HCT116 (cell line): ENCODE results near the gene AEBP2. TPM values are rescaled to one million over a fixed set of nuclear protein-coding genes. Genes with fewer than 3 reads are reported as not detected.

Experiments used
- ATAC-seq: fragments of 200-7000 bp; cut with Tn5 transposase; 2 replicates; pipeline ENCODE4 v1.9.1; 2020; ENCODE audit warnings: mild to moderate bottlenecking, moderate library complexity
- BruUV-seq: library from RNA; stranded (reverse); fragments of 400-500 nt; replicated peaks from 2 replicates; lab custom pipeline; 2021; lab: Mats Ljungman, UMichigan
- CTCF ChIA-PET: fragments of 300-600 bp; sonication (Branson Sonifier 250); formaldehyde crosslinking; loops from one replicate; lab custom pipeline; 2021; ENCODE audit warnings: antibody characterized with exemption; lab: Charles Lee
- POLR2A ChIA-PET: fragments of 300-600, 350-600 bp; sonication (Branson Sonifier 250); formaldehyde crosslinking; loops from one replicate; lab custom pipeline; 2021; ENCODE audit warnings: antibody characterized with exemption; lab: Charles Lee
- RAD21 ChIA-PET, 2 experiments: fragments of 300-600 bp; sonication (Branson Sonifier 250); formaldehyde crosslinking; loops; one replicate each; lab custom pipeline; 2023; ENCODE audit warnings: low total read pairs in 2 of 2; ENCODE audit not compliant: uncharacterized antibody in 2 of 2, unreplicated experiment in 2 of 2, low non-redundant PET in 1 of 2; lab: Charles Lee
- DNase-seq: peaks from one replicate; pipeline ENCODE4 v3.0.0-alpha.2; 2010; ENCODE audit warnings: low read depth, low spot score
- H2AFZ ChIP-seq: fragments of 200-600 bp; shearing (Covaris generic), sonication (generic); 2 replicates; pipeline ENCODE4 v1.6.1; 2017; ENCODE audit warnings: low read depth, mixed run types, mixed read lengths, antibody characterized with exemption, low read length; ENCODE audit not compliant: poor library complexity, severe bottlenecking
- H3K27ac ChIP-seq: 2 replicates; pipeline ENCODE4 v1.5.1; 2012; ENCODE audit warnings: low read depth, low read length
- H3K27me3 ChIP-seq: fragments of 200-600 bp; sonication (generic); 2 replicates; pipeline ENCODE4 v1.6.1; 2016; ENCODE audit warnings: mixed run types, low read length, mixed read lengths; ENCODE audit not compliant: insufficient read depth
- H3K36me3 ChIP-seq, 2 experiments: fragments of 200-500 bp in 1 of 2; fragments of 200-600 bp in 1 of 2; sonication (Bioruptor generic) in 1 of 2; sonication (generic) in 1 of 2; 2 replicates each; pipeline versions ENCODE4 v1.5.1 to v1.6.1; 2014 to 2016; ENCODE audit warnings: low read length in 2 of 2, inconsistent platforms in 1 of 2, mixed read lengths in 1 of 2, mixed run types in 1 of 2; ENCODE audit not compliant: insufficient read depth in 2 of 2, control insufficient read depth in 1 of 2
- H3K4me1 ChIP-seq, 2 experiments: fragments of 200-600 bp in 1 of 2; sonication (generic) in 1 of 2; 2 replicates each; pipeline versions ENCODE4 v1.5.1 to v1.6.1; 2012 to 2017; ENCODE audit warnings: low read length in 2 of 2, inconsistent platforms in 1 of 2, mild to moderate bottlenecking in 1 of 2, mixed read lengths in 1 of 2, mixed run types in 1 of 2, moderate library complexity in 1 of 2; ENCODE audit not compliant: insufficient read depth in 2 of 2, control insufficient read depth in 1 of 2
- H3K4me2 ChIP-seq: fragments of 200-600 bp; sonication (generic); 2 replicates; pipeline ENCODE4 v1.6.1; 2017; ENCODE audit warnings: mixed run types, low read length, mixed read lengths
- H3K4me3 ChIP-seq, 2 experiments: fragments of 200-600 bp in 1 of 2; sonication (generic) in 1 of 2; replicated peaks in 1 of 2; 2 replicates each; pipeline ENCODE4 v1.5.1; 2011 to 2016; ENCODE audit warnings: low read length in 2 of 2, control low read depth in 1 of 2, low read depth in 1 of 2, mild to moderate bottlenecking in 1 of 2, mixed read lengths in 1 of 2, mixed run types in 1 of 2
- H3K79me2 ChIP-seq: fragments of 200-600 bp; sonication (generic); 2 replicates; pipeline ENCODE4 v1.6.1; 2017; ENCODE audit warnings: mild to moderate bottlenecking, mixed run types, low read length, moderate library complexity, mixed read lengths; ENCODE audit not compliant: insufficient read depth
- H3K9ac ChIP-seq: fragments of 200-600 bp; sonication (generic); 2 replicates; pipeline ENCODE4 v1.6.1; 2016; ENCODE audit warnings: low read length, mixed read lengths
- H3K9me2 ChIP-seq: fragments of 200-600 bp; sonication (generic), shearing (Covaris generic); 2 replicates; pipeline ENCODE4 v1.6.1; 2017; ENCODE audit warnings: mixed run types, mild to moderate bottlenecking, moderate library complexity; ENCODE audit not compliant: insufficient read depth
- H3K9me3 ChIP-seq, 2 experiments: fragments of 200-500 bp in 1 of 2; fragments of 200-600 bp in 1 of 2; sonication (Bioruptor generic) in 1 of 2; sonication (generic) in 1 of 2; 2 replicates each; pipeline ENCODE4 v1.6.1; 2014 to 2017; ENCODE audit warnings: low read length in 2 of 2, mixed read lengths in 2 of 2, inconsistent platforms in 1 of 2, low read depth in 1 of 2, mild to moderate bottlenecking in 1 of 2, mixed run types in 1 of 2, moderate library complexity in 1 of 2; ENCODE audit not compliant: control insufficient read depth in 1 of 2, insufficient read depth in 1 of 2
- H4K20me1 ChIP-seq: fragments of 200-600 bp; sonication (generic), shearing (Covaris generic); 2 replicates; pipeline ENCODE4 v1.6.1; 2017; ENCODE audit warnings: mixed run types, mild to moderate bottlenecking, moderate library complexity; ENCODE audit not compliant: insufficient read depth
- CBX3 ChIP-seq: IDR thresholded peaks from 2 replicates; pipeline ENCODE4 v1.6.1; 2012; ENCODE audit warnings: low read depth
- CEBPB ChIP-seq: IDR thresholded peaks from 2 replicates; pipeline ENCODE4 v1.6.1; 2012; ENCODE audit warnings: low read depth
- EGR1 ChIP-seq: IDR thresholded peaks from 2 replicates; pipeline ENCODE4 v1.6.1; 2012; ENCODE audit warnings: low read depth
- ELF1 ChIP-seq: IDR thresholded peaks from 2 replicates; pipeline ENCODE4 v1.6.1; 2012; ENCODE audit warnings: low read depth, borderline replicate concordance
- EZH2 ChIP-seq: fragments of 200-600 bp; sonication (generic); IDR thresholded peaks from 2 replicates; pipeline ENCODE4 v1.6.1; 2017; ENCODE audit warnings: antibody characterized with exemption, mixed run types
- EZH2phosphoT487 ChIP-seq: fragments of 200-600 bp; IDR thresholded peaks from 2 replicates; pipeline ENCODE4 v1.6.1; 2018; ENCODE audit warnings: antibody characterized with exemption, borderline replicate concordance
- JUND ChIP-seq: IDR thresholded peaks from 2 replicates; pipeline ENCODE4 v1.6.1; 2012
- POLR2A ChIP-seq: IDR thresholded peaks from 2 replicates; pipeline ENCODE4 v1.7.0; 2011; ENCODE audit warnings: borderline replicate concordance; ENCODE audit not compliant: insufficient read depth, insufficient read length; ENCODE audit errors: extremely low read depth
- POLR2AphosphoS5 ChIP-seq: IDR thresholded peaks from 2 replicates; pipeline ENCODE4 v1.6.1; 2011; ENCODE audit warnings: mild to moderate bottlenecking, low read depth, low read length, moderate library complexity
- SRF ChIP-seq: IDR thresholded peaks from 2 replicates; pipeline ENCODE4 v1.6.1; 2012; ENCODE audit warnings: low read depth
- TCF7L2 ChIP-seq: IDR thresholded peaks from 2 replicates; pipeline ENCODE4 v1.7.0; 2011; ENCODE audit warnings: borderline replicate concordance, inconsistent platforms; ENCODE audit not compliant: insufficient read depth, insufficient read length; ENCODE audit errors: extremely low read depth
- ZFX ChIP-seq: fragments of 450-650 bp; IDR thresholded peaks from 2 replicates; pipeline ENCODE4 v1.6.1; 2017
- ZNF274 ChIP-seq: fragments of 200-500 bp; sonication (Bioruptor generic); IDR thresholded peaks from 2 replicates; pipeline ENCODE4 v1.6.1; 2014; ENCODE audit warnings: mild to moderate bottlenecking, low read depth, low read length, inconsistent platforms
- intact Hi-C: fragments of 100-400 bp; cut with micrococcal nuclease; formaldehyde crosslinking; loops from 2 replicates; pipeline ENCODE4 v1.10.0; 2022
- total RNA-seq: library from RNA; stranded (reverse); gene quantifications from one replicate; pipeline ENCODE4 v1.2.1, GENCODE V29; 2021; ENCODE audit not compliant: unreplicated experiment
- TF ChIP-seq, protein P1 (sequence below): IDR thresholded peaks from 2 replicates; pipeline ENCODE4 v1.6.1; 2012
- TF ChIP-seq, protein P2 (sequence below): IDR thresholded peaks from 2 replicates; pipeline ENCODE4 v1.6.1; 2011; ENCODE audit warnings: mild to moderate bottlenecking, low read length, moderate library complexity; ENCODE audit not compliant: insufficient replicate concordance; ENCODE audit errors: extremely low read depth
- TF ChIP-seq, protein P3 (sequence below): IDR thresholded peaks from 2 replicates; pipeline ENCODE4 v1.6.1; 2012

Gene AEBP2
- total RNA-seq, 1 experiment from 2014 or later, result 44.6 TPM

DNA sequence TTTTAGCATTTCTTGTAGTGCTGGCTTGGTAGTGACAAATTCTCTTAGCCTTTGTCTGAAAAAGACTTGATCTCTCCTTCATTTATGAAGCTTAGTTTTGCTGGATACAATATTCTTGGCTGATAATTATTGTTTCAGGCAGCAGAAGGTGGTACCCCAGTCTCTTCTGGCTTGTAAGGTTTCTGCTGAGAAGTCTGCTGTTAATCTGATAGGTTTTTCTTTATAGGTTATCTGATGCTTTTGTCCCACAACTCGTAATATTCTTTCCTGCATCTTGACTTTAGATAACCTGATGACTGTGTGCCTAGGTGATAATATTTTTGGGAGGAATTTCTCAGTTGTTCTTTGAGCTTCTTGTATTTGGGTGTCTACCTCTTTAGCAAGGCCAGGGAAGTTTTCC is 41.2 kb downstream of the AEBP2 start:
- RAD21 ChIA-PET, result no interaction called here
- no peak overlapping the region for H3K4me3 ChIP-seq
- H4K20me1 ChIP-seq, result 0 out of 2 replicates have a peak, but pooled peaks cover 3% of the 10 kb centered on the region
- ATAC-seq (no peak), DNase-seq (no peak)
- BruUV-seq, result no TSS peak
- no peak overlapping the region for H3K9ac ChIP-seq
- no peaks in the 10 kb centered on the region for H3K9me2 ChIP-seq
- POLR2A ChIA-PET, result no interaction called here
- H3K9me3 ChIP-seq, result no peaks in the 10 kb centered on the region
- H2AFZ ChIP-seq, result no peak overlapping the region
- H3K79me2 ChIP-seq, result peaks cover 99% of the 10 kb centered on the region
- H3K36me3 ChIP-seq, result 0 out of 4 replicates have a peak, but pooled peaks cover 0 to 6% of the 10 kb centered on the region in 2 experiments
- H3K27ac ChIP-seq, result no peak overlapping the region
- no peaks in the 10 kb centered on the region for H3K27me3 ChIP-seq
- no peaks in the 10 kb centered on the region; a peak in 1 of 4 replicates for H3K4me1 ChIP-seq
- CTCF ChIA-PET, result no interaction called here
- TF ChIP-seq ELF1 (no peak), EGR1 (no peak), ZFX (no peak), POLR2A (no peak), TCF7L2 (no peak), POLR2AphosphoS5 (no peak), ZNF274 (no peak), JUND (no peak), CBX3 (no peak), SRF (no peak), EZH2phosphoT487 (no peak), EZH2 (no peak), CEBPB (no peak)
- TF ChIP-seq, protein P1, sequence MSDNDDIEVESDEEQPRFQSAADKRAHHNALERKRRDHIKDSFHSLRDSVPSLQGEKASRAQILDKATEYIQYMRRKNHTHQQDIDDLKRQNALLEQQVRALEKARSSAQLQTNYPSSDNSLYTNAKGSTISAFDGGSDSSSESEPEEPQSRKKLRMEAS, result no peak
- TF ChIP-seq, protein P2, sequence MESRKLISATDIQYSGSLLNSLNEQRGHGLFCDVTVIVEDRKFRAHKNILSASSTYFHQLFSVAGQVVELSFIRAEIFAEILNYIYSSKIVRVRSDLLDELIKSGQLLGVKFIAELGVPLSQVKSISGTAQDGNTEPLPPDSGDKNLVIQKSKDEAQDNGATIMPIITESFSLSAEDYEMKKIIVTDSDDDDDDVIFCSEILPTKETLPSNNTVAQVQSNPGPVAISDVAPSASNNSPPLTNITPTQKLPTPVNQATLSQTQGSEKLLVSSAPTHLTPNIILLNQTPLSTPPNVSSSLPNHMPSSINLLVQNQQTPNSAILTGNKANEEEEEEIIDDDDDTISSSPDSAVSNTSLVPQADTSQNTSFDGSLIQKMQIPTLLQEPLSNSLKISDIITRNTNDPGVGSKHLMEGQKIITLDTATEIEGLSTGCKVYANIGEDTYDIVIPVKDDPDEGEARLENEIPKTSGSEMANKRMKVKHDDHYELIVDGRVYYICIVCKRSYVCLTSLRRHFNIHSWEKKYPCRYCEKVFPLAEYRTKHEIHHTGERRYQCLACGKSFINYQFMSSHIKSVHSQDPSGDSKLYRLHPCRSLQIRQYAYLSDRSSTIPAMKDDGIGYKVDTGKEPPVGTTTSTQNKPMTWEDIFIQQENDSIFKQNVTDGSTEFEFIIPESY, result no peak
- TF ChIP-seq, protein P3, sequence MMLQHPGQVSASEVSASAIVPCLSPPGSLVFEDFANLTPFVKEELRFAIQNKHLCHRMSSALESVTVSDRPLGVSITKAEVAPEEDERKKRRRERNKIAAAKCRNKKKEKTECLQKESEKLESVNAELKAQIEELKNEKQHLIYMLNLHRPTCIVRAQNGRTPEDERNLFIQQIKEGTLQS, result no peak
- intact Hi-C loops, result no loop called here
- no peak overlapping the region for H3K4me2 ChIP-seq
